C4-2B (cell line): ENCODE data around the gene URB1.

Experiments
- CTCF ChIP-seq: fragments of 450-650 bp; conservative IDR thresholded peaks from 2 replicates; pipeline ENCODE4 v1.5.1; 2017; ENCODE audit warnings: mild to moderate bottlenecking
- ZFX ChIP-seq: fragments of 450-650 bp; IDR thresholded peaks from 2 replicates; pipeline ENCODE4 v1.6.1; 2017

DNA sequence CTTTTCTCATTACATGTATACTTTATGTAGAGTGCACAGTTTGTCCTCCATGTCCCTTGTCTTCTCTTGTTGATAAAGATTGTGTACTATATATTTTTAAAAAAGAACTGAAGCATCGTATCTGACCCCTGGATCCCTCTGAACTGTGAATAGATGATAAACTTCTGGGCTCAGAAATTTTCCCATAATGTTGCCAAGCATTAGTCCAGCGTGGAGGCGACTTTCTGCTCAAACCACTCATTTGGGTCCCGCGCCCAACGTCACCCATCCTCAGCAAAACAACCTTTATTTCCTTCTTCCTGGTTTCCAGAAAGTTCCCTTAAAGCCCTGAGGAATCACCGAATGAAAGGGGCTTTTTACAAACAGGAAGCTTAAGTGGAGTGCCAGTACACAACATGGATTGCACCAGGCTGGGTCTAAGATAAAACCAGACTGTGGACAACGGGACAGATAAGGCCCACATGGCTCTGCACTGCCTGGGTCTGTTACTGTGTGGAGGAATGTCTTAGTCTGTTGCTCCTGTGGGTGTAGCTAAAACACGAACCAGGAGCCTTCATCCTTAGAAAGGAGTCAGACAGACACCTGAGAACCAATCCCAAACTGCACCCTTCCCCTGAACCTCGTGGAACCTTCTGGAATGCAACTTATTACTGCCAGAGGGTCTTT lies 35.3 kb upstream of the URB1 start:
- TF ChIP-seq ZFX: no peak
- no peak for TF ChIP-seq CTCF
